ENCODE measurements around the gene ABCF2.

Gene ABCF2
- total RNA-seq: 12.1 to 76.9 (median 23.7) reads per million in 9 experiments

DNA sequence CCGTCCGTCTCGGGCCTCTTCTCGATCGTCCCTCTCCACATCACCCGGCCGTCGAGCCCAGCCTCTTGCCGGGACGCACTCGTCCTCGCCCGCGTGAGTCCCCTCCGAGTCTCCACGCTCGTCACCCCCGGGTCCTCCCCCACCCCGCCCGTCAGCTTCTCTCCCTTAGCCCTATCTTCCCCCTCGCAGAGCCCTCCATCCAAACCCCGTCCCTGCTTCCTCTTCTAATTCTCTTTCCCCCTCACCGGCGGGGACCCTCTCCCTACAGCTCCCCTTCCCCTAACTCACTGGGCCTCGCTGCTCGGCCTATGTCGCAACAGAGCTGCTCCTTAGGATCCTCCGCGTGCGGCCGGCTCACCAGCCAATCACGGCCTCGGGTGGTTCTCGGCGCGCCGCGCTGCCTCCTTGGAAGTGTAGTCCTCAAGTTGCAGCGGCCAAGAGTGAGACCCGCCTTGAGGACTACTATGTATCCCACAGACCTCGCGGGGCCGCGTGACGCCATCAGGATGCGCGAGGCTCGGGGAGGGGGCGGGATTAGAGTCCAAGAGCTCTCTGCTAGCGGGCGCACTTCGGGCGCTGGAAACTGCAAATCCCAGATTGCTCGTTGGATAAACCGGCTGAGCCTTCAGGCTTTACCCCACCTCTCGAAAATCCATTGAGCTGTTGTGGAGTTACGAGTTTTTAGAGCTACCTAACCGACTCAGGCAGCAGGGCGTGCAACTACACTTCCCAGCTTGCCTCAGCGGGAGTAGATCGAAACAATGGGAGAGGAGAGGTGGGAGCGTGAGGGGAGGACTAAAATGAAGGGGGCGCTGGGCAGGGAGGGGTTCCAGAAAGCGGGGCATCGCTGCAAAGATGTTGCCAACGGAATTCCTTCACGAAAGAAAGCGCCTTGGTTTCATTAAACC, at the start of gene ABCF2:
Gene ABCF2, minus strand, starts transcription at position 331 of the 908 bp plus-strand sequence. CDS start 747 bp downstream, outside the sequence.
- DNase-seq (peak; percentile 96 to 98 (median 97)), ATAC-seq (replicated peaks) (peak; percentile 99)
- Mint-ChIP-seq H3K27ac (peak within 1 kb of the TSS; percentile 96), H3K36me3 (ENCODE audit: insufficient read depth) (peaks cover 32% of the 10 kb centered on the region), H3K27me3 (no peaks in the 10 kb centered on the region), H3K4me1 (ENCODE audit: low read depth in 2 of 2) (peaks cover 31 to 34% of the 10 kb centered on the region in 2 donors), H3K9me3 (no peaks in the 10 kb centered on the region), H3K4me3 (peak within 1 kb of the TSS; percentile 93 to 98)

DNA sequence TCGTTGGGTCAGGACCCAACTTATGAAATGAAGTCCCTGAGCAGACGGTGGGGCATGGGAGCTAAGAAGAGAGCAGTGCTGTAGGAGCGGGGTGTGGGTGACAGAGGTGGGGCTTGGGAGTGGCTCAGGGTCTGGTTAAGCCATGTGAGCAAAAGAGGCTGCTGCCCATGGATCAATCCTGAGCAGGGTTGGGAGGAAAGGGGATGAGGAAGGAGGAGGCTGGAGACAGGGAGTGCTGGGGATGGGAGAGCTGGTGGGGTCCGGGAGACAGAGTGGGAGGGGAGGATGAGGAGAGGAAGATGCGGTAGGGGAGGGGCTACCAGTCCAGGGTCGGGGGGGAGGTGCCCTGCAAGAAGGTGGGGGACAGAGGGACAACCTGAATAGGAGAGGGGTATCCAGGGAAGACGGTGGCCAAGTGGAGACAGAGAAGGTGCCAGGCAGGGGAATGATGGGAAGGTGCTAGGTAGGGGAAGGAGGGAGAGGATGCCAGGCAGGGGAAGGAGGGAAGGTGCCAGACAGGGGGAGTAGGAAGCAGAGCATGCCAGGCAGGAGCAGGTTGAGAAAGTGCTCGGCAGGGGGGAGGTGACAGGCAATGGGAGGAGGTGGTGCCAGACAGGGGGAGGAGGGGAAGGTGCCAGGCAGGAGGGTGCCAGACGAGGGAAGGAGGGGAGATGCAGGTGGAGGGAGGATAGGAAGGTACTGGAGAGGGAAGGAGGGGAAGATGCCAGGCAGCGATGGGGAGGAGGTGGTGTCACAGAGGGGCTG, 49.0 kb upstream of the ABCF2 start:
- Mint-ChIP-seq H3K4me1 (ENCODE audit: low read depth in 2 of 2) (peaks cover 24 to 37% of the 10 kb centered on the region in 2 donors), H3K36me3 (ENCODE audit: insufficient read depth) (peaks cover 3% of the 10 kb centered on the region), H3K9me3 (no peaks in the 10 kb centered on the region), H3K4me3 (peak overlapping the region; percentile 78 to 79), H3K27me3 (peaks cover 8 to 46% of the 10 kb centered on the region in 2 donors), H3K27ac (peak overlapping the region; percentile 53 to 81)
- peak; percentile 44 for ATAC-seq (replicated peaks)
- peak; percentile 21 to 26 (median 25) for DNase-seq

DNA sequence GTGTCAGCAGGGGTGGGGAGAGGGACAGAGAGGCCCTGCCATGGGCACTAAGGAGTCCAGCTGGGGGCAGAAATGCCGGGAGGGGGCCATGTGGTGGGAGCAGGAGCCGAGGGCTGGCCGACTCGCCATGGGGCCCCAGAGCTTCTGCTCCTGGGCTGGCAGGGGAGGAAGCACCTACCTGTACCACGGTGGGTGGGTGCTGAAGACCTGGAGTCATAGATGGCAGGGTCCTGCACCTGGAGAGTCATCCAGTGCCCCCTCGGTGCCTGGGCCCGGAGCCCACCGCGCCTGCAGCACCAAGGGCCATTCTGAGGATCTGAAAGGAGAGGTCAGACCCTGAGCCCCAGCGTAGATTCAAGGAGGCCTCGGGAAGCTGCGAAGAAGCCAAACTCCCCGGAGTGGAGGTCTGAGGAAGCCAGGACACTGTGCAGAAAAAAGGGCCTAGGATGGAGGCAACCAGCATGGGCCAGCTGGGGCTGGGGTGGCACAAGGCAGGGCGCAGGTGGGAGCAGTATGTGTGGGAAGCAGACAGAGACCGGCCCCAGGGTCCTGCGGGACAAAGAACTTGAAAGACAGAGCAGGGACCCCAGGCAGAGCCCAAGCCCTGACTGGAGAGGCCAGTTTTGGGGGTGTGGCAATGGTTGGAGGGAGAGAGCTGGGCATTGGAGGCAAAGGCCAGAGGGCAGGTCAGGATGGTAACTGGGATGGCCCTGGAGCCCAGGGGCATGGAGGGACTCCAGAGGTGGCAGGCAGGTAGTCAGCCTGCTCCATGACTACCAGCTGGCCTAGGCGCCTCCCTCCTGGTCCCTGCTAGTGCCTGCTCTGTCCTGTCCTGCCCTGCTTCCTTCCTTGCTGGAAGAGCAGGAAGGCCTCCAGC, 48.2 kb upstream of the ABCF2 start:
- Mint-ChIP-seq H3K4me3 (peak overlapping the region; percentile 78 to 79), H3K9me3 (no peaks in the 10 kb centered on the region), H3K36me3 (ENCODE audit: insufficient read depth) (peaks cover 3% of the 10 kb centered on the region), H3K4me1 (ENCODE audit: low read depth in 2 of 2) (peaks cover 24 to 40% of the 10 kb centered on the region in 2 donors), H3K27me3 (peaks cover under 1 to 38% of the 10 kb centered on the region in 2 donors), H3K27ac (peak overlapping the region; percentile 53 to 81)
- no peak for ATAC-seq (replicated peaks)
- no peak for DNase-seq

DNA sequence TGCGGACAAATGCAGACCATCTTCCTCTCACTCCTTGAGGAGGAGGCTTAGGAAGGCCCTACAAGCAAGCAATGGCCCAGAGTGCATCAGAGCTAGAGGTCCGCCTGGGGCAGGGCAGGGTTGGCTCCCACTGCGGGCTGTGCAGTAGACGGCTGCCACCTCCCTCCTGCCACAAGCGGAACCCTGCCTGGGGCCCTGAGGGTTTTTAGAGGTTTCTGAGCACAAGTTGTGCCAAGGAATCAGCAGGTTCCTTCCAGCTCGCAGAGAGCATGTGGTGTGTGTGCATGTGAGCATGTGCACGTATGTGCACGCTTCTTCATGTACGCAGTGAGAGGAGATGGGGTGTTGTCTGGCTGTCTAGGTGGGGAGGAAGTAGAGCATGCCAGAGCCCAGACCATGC, 47.4 kb upstream of the ABCF2 start:
- Mint-ChIP-seq H3K4me1 (ENCODE audit: low read depth in 2 of 2) (peaks cover 24 to 40% of the 10 kb centered on the region in 2 donors), H3K4me3 (peak overlapping the region in 1 of 2 donors; percentile 19), H3K36me3 (ENCODE audit: insufficient read depth) (peaks cover 3% of the 10 kb centered on the region), H3K27me3 (peaks cover 0 to 30% of the 10 kb centered on the region in 2 donors), H3K27ac (peak overlapping the region in 1 of 2 donors; percentile 49), H3K9me3 (no peaks in the 10 kb centered on the region)
- no peak for ATAC-seq (replicated peaks)
- no peak for DNase-seq

DNA sequence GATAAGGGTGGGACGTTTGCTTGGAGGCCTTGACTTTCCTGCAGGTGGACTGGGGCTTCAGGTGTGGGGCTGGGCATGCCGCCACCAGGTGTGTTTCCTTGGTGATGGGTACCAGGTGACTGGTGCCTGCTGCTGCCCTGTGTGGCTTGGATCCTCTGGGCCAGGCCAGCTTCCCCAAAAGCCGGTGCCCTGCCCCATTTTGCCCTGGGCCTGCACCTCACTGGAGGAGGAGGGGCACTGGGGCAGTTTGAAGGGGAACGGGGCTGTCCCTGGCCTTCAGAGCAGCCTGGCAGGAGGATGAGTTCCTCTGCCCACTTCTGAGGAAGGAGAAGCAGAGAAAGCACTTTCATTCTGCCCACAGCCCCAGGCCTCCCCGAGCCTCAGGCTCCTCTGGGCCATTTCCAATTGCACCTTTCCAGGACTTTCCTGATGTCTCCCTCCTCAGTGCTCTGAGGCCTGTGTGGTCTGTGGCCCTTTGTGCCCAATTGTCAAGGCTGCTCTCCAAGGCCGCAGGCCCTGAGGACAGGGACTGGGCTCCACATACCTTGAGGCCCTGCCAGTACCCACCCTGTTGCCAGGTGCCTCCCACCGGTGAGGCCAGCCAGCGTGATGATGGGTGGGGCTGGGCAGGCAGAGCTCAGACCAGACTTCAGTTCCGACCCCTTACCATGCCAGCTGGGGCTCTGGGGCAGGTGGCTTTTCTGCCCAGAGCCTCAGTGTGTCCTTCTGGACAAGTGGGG, 46.8 kb upstream of the ABCF2 start:
- Mint-ChIP-seq H3K27me3 (peaks cover 0 to 24% of the 10 kb centered on the region in 2 donors), H3K36me3 (ENCODE audit: insufficient read depth) (peaks cover 3% of the 10 kb centered on the region), H3K9me3 (no peaks in the 10 kb centered on the region), H3K4me1 (ENCODE audit: low read depth in 2 of 2) (peaks cover 24 to 40% of the 10 kb centered on the region in 2 donors), H3K27ac (peak overlapping the region in 1 of 2 donors; percentile 49), H3K4me3 (no peak overlapping the region)
- ATAC-seq (replicated peaks) (no peak), DNase-seq (no peak)

DNA sequence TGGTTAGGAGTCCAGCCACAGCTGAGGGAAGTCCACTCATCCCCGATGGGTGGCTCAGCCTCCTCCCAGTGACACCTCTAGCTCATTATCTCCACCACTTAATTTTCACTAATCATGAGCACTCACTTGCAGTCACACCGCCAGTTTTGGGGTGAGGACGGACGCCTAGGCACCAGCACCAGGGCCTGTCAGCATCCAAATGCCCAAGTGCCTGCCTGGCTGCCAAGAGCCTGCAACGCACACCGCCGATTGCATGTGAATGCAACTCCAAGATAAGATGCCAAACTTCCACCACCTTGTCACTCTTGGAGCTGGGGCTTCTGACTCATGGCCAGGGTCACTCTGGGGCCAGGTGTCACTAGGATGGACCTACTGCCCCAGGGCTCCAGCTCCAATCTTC, 45.9 kb upstream of the ABCF2 start:
- Mint-ChIP-seq H3K36me3 (ENCODE audit: insufficient read depth) (peaks cover 3% of the 10 kb centered on the region), H3K4me1 (ENCODE audit: low read depth in 2 of 2) (peaks cover 24 to 40% of the 10 kb centered on the region in 2 donors), H3K9me3 (no peaks in the 10 kb centered on the region), H3K27ac (no peak overlapping the region), H3K4me3 (no peak overlapping the region), H3K27me3 (peaks cover 0 to 20% of the 10 kb centered on the region in 2 donors)
- ATAC-seq (replicated peaks): no peak
- no peak for DNase-seq

DNA sequence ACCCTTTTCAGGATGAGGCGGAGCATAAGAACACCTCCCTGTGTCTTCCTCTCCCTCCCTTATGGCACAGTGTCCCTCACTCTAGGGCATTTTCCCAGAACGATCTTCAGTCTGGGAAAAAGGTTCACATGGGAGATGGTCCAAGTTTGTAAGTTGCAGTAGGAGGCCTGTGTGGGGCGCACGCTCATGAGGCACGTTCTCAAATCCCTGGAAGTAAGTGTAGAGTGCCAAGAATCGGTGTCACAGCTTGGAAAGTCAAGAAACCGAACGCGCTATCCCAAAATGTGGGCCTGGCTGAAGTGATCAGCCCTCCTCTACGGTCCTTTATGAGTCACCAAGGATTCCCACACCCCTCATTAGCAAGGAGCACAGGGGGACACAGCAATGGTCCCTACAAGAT, 45.4 kb upstream of the ABCF2 start:
- ATAC-seq (replicated peaks): no peak
- Mint-ChIP-seq H3K9me3 (no peaks in the 10 kb centered on the region), H3K4me1 (ENCODE audit: low read depth in 2 of 2) (peaks cover 21 to 39% of the 10 kb centered on the region in 2 donors), H3K27me3 (peaks cover 0 to 20% of the 10 kb centered on the region in 2 donors), H3K4me3 (no peak overlapping the region), H3K27ac (peak overlapping the region in 1 of 2 donors; percentile 51), H3K36me3 (ENCODE audit: insufficient read depth) (no peaks in the 10 kb centered on the region)
- DNase-seq: no peak

DNA sequence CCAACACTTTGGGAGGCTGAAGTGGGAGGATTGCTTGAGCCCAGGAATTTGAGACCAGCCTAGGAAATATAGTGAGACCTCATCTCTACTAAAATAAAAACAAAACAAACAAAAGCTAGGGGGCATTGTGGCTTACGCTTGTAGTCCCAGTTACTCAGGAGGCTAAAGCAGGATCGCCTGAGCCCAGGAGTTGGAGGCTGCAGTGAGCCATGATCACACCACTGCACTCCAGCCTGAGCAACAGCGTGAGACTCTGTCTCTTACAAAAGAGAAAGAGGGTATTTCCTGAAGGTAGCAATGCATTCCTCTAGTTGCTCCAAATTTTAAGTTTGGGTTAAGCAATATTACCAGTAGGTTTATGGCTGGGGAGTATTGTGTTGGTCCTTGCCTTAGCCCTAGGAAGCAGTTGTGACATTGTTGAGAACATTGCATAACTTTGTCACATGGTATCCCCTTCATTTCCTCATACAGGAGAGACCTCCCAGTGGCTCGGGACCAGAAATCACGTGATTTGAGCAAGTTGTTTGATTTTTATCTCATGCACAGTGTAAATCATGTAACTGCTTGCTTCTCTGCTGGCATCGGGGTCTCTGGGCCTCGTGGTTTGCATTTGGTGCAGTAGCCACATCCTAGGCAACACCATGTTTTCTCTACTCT, 44.8 kb upstream of the ABCF2 start:
- DNase-seq (no peak), ATAC-seq (replicated peaks) (peak; percentile 74)
- Mint-ChIP-seq H3K27ac (peak overlapping the region in 1 of 2 donors; percentile 51), H3K27me3 (peaks cover 0 to 20% of the 10 kb centered on the region in 2 donors), H3K4me3 (no peak overlapping the region), H3K4me1 (ENCODE audit: low read depth in 2 of 2) (peaks cover 20 to 35% of the 10 kb centered on the region in 2 donors), H3K9me3 (no peaks in the 10 kb centered on the region), H3K36me3 (ENCODE audit: insufficient read depth) (no peaks in the 10 kb centered on the region)

DNA sequence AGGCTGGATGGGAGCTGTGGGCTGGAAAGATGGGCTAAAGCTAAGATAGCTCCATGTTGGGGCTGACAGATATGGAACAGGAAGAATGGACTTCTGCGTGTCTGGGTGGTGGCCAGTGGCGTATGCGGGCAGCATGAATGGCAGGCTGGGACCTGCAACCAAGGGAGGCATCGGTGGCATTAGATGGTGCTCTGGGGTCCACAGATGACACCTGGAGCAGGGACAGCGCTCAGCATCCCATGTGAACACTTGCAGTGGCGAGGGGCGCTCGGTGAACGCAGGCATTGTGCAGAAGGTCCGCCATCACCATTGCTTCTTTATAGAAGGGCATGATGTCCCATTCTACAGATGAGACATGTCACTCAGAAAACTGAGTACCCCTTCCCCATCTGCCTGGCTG, 42.5 kb upstream of the ABCF2 start:
- H3K27me3 Mint-ChIP-seq: peaks cover 0 to 18% of the 10 kb centered on the region in 2 donors
- ATAC-seq (replicated peaks) (no peak), DNase-seq (no peak)
- no peaks in the 10 kb centered on the region for H3K9me3 Mint-ChIP-seq
- H3K4me3 Mint-ChIP-seq: no peak overlapping the region
- H3K27ac Mint-ChIP-seq: peak overlapping the region in 1 of 2 donors; percentile 39
- no peaks in the 10 kb centered on the region for H3K36me3 Mint-ChIP-seq (ENCODE audit: insufficient read depth)
- peaks cover 6 to 18% of the 10 kb centered on the region in 2 donors for H3K4me1 Mint-ChIP-seq (ENCODE audit: low read depth in 2 of 2)

DNA sequence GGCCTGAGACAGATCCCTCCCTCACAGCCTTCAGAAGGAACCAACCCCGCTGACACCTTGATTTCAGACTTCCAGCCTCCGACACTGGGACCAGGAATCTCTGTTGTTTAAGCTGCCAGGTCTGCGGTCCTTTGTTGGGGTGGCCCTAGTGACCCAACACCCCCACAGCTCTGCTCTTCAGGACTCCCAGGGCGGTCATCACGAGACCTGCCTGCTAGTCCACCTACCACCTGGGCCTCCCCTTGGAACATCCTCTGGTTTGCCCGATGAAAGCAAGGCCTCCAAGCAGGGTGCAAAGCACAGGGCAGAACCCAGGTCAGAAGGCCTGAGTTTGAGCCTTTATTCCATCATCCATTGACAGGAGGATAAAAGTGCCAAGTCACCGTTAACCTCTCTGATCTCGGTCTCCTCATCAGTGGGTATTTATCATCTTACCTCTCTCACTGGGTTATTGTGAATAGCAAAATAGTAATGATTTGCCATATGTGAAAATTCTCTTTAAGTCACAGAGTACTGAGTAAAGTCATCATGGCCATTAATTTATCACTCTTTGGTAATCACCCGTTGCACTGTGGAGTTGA, 38.4 kb upstream of the ABCF2 start:
- DNase-seq (no peak), ATAC-seq (replicated peaks) (no peak)
- no peak overlapping the region for H3K27ac Mint-ChIP-seq
- peaks cover 10 to 49% of the 10 kb centered on the region in 2 donors for H3K27me3 Mint-ChIP-seq
- no peak overlapping the region for H3K4me3 Mint-ChIP-seq
- H3K9me3 Mint-ChIP-seq: no peaks in the 10 kb centered on the region
- H3K36me3 Mint-ChIP-seq (ENCODE audit: insufficient read depth): peaks cover 2% of the 10 kb centered on the region
- H3K4me1 Mint-ChIP-seq (ENCODE audit: low read depth in 2 of 2): peaks cover 0 to 2% of the 10 kb centered on the region in 2 donors

DNA sequence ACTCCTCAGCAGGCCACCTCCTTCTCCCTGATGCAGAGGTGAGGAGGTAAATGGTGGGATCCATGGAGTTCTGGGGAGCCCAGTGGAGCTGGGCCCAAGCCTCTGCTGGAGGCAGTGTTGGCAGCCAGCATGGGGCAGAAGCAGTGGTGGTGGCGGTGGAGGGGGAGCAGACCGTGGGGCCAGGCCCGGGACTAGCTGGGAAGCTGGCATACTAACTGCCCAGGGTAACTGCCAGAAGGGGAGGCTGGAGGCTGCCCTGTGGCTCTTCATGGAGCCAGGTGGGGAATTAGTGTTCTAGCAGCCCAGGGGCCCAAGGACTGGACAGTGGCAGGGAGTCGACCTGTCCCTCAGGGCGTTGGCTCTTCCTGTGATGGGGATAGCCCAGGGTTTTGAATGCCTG, 37.6 kb upstream of the ABCF2 start:
- H3K36me3 Mint-ChIP-seq (ENCODE audit: insufficient read depth): peaks cover 2% of the 10 kb centered on the region
- no peaks in the 10 kb centered on the region for H3K9me3 Mint-ChIP-seq
- peaks cover 16 to 52% of the 10 kb centered on the region in 2 donors for H3K27me3 Mint-ChIP-seq
- H3K4me1 Mint-ChIP-seq (ENCODE audit: low read depth in 2 of 2): no peaks in the 10 kb centered on the region
- no peak for ATAC-seq (replicated peaks)
- no peak overlapping the region for H3K4me3 Mint-ChIP-seq
- no peak for DNase-seq
- no peak overlapping the region for H3K27ac Mint-ChIP-seq

All from effector memory CD8-positive, alpha-beta T cell (primary cell).